ENCODE results near the gene IHH.

Gene IHH

DNA sequence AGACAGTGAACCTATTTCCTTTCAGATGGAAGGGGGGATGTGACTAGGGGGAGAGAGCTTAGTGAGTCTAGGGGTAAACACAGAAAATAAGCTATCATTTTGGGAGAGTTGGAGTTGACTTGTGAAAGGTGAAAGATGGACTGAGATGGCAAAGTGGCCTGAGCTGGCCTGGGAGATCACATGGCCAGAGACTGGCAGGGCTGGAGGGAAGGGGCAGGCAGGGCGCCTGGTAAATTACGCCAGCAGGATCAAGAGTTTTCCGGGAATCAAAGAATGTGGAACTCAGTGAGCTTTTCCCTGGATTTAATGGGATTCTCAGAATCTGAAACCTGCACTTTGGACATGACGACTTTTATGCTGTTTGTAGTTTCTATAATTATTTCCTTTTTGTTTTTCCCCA is 18.6 kb downstream of the IHH start:
- in situ Hi-C loops (cut with MboI; ENCODE audit: low sequenced_read_pairs): loop anchor here (25.0 kb wide), 1 partner anchor 270 kb away; the partner anchor contains the start of gene PTPRN

DNA sequence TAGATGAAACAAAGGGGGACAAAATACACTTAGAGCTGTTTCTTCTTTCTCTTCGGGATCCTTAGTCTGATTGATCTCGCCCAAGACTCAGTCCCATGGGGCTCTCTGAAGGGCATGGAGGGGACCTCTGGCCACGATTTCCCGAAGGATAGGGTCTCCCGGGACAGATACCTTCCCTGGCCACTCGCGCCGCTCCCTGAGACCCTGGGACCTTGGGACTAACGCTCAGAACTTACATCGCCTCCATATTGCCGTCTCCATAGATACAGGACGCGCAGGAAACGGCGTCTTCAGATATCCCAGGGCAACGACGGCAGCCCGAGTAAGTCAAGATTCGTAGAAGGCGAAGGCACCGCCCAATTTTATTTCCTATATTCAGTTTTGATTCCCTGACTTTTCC is 19.5 kb downstream of the IHH start, which contains the start of gene CFAP65:
Gene CFAP65 (minus strand): TSS at position 265 of the 400 bp plus-strand sequence. CDS start 2,468 bp downstream, outside the sequence.
- in situ Hi-C loops (cut with MboI; ENCODE audit: low sequenced_read_pairs): loop anchor here (25.0 kb wide), 1 partner anchor 271 kb away; the partner anchor contains the start of gene PTPRN

GRCh38 chr2:219038600-219038999 is 22.1 kb downstream of the IHH start:
- in situ Hi-C loops (cut with MboI; ENCODE audit: low sequenced_read_pairs): loop anchor here (25.0 kb wide), 1 partner anchor 274 kb away; the partner anchor contains the start of gene PTPRN

DNA sequence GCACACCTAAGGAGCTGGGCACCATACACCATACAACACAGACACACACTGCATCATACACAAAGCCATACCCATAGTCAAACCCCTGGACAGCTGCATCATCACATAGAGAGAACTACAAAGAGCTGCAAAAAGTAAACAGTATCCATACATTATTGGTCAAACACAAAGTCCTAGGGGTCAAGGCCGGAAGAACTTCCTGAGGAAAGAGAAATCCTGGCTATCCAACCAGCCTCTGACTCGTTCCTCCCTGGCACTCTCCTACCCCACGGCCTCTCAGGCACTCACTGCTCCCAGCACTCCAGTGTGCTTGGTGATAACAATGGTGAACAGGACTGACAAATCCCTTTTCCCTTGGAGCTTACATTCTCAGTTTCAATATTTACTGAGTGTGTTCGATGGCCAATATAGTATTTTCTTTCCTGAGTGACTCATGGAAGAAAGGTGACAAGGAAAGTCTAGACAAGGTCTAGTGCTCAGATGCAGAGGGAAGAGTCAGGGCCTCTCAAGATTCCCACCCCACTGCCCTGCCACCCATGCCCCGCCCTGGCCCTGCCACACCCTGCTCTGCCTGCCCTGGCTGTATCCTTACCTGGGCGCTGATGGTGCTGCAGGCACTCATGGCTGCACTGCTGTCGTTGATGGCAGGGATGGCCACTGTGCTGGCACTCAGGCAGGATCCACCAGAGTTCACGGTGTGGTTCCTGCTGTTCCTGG is 22.8 kb downstream of the IHH start:
- in situ Hi-C loops (cut with MboI; ENCODE audit: low sequenced_read_pairs): loop anchor here (25.0 kb wide), 1 partner anchor 274 kb away; the partner anchor contains the start of gene PTPRN

DNA sequence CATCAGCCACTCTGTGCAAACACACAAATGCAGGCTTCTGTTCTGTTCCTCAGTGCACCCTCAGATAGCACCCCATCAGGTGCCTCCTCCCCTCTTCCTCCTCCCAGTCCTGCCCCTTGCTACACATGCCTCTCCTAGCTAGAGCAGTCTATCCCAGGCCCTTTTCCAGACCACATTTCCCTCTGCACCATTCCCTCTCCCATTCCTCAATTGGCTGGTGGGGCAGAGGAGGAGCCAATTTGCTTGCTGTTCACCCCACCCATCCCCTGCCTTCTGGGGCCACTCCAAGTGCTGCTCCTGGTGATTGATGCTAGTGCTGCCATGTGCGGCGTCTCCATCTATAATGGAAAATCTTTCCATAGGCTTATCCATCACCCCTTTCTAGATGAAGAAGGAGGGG is 24.8 kb downstream of the IHH start:
- in situ Hi-C loops (cut with MboI; ENCODE audit: low sequenced_read_pairs): loop anchor here (25.0 kb wide), 1 partner anchor 276 kb away; the partner anchor contains the start of gene PTPRN

DNA sequence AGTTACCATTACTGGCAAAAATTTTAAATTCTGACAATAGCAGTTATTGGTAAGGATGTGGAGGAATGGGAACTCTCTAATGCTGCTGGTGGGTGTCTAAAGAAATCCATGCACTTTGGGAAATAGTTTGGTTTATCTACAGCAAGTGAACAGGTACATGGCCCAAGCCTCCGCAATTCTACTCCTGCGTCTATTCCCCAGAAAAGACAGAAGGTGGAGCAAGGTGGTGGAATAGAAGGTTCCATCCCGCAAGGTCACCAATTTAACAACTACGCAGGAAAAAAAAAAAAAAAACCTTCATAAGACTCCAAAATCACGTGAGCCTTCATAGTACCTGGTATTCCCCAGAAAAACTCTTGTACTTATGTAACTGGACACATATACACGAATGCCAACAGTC is 25.9 kb downstream of the IHH start:
- in situ Hi-C loops (cut with MboI; ENCODE audit: low sequenced_read_pairs): loop anchor here (25.0 kb wide), 1 partner anchor 277 kb away; the partner anchor contains the start of gene PTPRN

DNA sequence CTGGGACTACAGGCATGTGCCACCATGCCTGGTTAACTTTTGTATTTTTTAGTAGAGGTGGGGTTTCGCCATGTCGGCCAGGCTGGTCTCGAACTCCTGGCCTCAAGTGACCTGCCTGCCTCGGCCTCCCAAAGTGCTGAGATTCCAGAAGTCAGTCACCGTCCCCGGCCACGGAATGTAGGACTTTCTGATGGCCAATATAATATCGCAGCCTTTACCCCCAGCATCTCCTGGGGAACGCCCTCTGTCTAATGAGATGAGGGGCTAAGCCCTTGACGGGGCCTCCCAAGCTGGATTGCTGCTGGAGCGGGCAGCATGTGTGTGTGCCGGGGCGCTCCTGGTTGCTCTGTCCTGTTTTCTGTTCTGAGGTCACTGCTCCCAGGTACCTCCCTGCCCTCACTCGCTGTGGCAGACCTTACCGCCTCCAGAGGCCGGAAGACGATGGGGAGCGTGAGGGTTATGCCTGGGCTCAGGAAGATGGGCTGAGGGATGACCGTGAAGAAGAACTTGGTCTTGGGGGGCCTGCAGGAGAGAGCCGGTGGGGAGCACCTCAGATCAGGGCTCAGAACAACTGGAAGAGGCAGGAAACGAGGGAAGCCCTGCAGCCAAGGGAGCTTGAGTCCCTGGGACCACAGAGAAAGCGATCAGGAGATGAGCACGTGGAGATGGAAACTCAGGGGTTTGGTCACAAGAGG is 28.5 kb downstream of the IHH start:
- in situ Hi-C loops (cut with MboI; ENCODE audit: low sequenced_read_pairs): loop anchor here (25.0 kb wide), 1 partner anchor 280 kb away; the partner anchor contains the start of gene PTPRN

DNA sequence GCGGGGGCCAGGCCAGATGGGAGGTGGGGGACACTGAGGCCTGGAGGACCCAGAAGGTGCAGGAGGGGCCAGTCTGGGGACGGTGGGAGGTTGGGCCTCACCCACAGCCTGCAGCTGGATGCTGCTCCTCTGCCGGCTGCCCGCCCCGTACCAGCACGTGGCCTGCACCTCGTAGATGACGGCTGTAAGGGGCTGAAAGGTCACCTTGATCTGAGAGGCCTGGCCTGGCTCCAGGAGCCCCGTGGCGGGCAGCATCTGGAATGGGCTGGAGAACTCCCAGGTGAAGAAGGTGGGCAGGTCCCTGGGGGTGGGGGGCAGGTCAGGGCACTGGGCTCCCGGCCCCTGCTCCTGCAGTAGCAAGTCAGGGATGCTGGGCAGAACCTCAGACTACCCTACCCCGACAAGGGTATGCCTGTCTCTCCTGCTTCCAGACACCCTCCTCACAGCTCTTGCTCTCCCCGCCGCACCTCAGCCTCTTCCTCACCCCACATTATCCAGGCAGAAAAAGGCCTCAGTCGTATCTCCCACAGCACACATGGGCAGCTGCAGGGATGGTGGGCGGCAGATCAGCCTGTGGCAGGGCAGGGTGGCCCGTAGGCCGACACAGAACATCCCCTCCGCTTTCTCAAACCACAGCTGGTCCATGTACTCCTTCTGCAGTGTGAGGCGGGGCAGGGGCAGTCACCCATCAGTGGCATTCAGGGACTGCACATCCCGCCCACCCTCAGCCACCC is 29.5 kb downstream of the IHH start:
- in situ Hi-C loops (cut with MboI; ENCODE audit: low sequenced_read_pairs): loop anchor here (25.0 kb wide), 1 partner anchor 281 kb away; the partner anchor contains the start of gene PTPRN

GRCh38 chr2:219030177-219030940 is 30.4 kb downstream of the IHH start:
- in situ Hi-C loops (cut with MboI; ENCODE audit: low sequenced_read_pairs): loop anchor here (25.0 kb wide), 1 partner anchor 282 kb away; the partner anchor contains the start of gene PTPRN

DNA sequence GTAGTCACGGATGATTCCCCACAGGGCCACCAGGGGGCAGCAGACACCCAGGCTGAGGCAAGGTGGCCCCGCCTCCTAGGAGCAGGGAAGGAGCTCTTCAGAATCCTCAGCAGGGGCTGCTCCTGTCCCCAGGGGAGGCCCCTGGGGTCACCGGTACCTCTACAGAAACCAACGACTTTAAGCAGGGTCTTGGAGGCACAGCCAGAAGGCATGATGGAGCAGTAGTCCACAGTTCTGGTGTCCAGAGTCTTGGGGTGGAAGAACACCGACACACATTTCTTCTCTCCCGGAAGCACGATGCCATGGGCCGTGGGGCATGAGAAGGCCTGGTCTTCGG is 30.9 kb downstream of the IHH start:
- in situ Hi-C loops (cut with MboI; ENCODE audit: low sequenced_read_pairs): loop anchor here (25.0 kb wide), 1 partner anchor 283 kb away; the partner anchor contains the start of gene PTPRN

- in situ Hi-C loops (cut with MboI; ENCODE audit: low sequenced_read_pairs): loop anchor here (25.0 kb wide), 1 partner anchor 283 kb away; the partner anchor contains the start of gene PTPRN
These were observed 31.5 kb downstream of the IHH start for GRCh38 chr2:219028996-219029828.

GRCh38 chr2:219028141-219028540 is 32.6 kb downstream of the IHH start:
- in situ Hi-C loops (cut with MboI; ENCODE audit: low sequenced_read_pairs): loop anchor here (25.0 kb wide), 1 partner anchor 284 kb away; the partner anchor contains the start of gene PTPRN

- in situ Hi-C loops (cut with MboI; ENCODE audit: low sequenced_read_pairs): loop anchor here (25.0 kb wide), 1 partner anchor 285 kb away; the partner anchor contains the start of gene PTPRN
These were observed 33.1 kb downstream of the IHH start for GRCh38 chr2:219027511-219028055.

DNA sequence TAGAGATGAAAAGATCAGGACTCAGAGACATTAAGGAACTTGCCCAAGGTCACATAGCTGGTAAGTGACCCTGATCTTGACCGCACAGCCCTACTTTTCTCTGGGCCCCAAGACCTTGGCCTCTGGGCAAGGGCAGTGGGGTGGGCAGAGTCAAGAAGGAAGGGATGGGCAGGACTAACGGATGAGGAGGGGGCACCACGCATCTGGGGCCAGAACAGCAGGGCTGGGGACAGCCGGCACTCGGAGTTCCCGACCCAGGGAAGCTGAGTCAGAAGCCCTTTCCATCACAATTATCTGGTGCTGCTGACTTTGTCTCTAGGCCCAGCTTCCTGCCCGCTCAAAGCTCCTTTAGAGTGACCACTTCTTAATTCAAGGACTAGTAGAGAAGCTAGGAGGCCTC is 33.8 kb downstream of the IHH start:
- in situ Hi-C loops (cut with MboI; ENCODE audit: low sequenced_read_pairs): loop anchor here (25.0 kb wide), 1 partner anchor 285 kb away; the partner anchor contains the start of gene PTPRN

DNA sequence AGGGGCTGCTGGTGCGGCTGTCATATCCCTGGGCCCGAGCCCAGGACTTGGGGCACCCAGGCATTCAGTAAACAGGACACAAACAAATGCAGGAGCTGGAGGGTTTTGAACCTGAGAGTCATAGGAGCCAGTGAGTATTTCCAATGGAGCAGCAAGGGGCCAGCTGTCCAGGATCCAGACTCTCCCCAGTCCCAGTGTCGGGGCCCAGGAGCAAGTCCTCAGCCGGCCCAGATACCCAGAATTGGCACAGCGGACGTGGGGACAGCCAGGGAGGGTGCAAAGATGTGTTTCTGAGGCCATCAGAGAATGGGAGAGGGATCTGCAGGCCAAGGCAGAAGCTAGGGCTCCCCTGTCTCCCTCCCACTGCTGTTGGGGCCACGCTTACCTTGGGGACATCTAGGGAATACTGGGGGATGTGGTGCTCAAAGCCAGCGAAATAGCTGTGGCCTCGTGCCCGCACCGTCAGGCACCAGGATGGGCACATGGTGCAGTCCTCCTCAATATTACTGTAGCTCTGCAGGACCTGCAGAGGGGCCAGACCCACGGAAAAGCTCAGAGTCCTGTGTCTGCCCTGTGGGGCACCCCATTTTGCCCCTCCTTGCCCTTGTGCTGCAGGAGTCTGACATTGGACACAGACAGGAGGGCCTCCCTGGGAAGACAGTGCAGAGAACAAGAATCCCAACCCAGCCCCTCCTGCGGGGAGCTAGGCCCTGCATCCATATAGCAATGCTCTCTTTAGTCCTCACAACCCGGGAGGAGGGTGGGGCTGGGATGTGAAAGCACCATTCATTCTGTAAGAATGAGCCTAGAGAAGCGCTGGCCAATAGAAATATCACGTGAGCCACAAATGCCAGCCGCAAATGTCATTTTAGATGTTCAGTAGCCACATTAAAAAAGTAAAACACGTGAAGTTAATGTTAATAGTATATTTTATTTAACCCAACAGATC is 34.8 kb downstream of the IHH start:
- in situ Hi-C loops (cut with MboI; ENCODE audit: low sequenced_read_pairs): loop anchor here (25.0 kb wide), 1 partner anchor 286 kb away; the partner anchor contains the start of gene PTPRN

DNA sequence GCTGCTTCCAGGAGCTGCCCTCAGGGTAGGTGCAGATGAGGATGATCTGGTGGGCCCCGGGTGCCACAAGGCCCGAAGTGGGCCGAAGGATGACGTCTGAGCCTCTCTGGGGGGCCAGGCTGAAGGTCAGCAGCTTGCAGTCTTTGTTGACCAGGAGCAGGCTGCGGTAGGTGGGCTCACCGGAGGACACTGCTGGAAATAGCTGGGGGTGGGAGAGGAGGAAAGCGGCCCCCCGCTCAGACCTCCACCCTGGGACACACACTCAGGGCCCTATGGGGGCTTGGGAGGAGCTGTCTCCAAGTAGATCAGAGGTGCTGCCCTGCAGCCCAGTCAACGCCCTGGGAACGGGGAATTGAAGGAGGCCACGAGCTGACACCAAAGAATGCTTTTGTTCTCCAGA is 36.7 kb downstream of the IHH start:
- in situ Hi-C loops (cut with MboI; ENCODE audit: low sequenced_read_pairs): no loop called here

DNA sequence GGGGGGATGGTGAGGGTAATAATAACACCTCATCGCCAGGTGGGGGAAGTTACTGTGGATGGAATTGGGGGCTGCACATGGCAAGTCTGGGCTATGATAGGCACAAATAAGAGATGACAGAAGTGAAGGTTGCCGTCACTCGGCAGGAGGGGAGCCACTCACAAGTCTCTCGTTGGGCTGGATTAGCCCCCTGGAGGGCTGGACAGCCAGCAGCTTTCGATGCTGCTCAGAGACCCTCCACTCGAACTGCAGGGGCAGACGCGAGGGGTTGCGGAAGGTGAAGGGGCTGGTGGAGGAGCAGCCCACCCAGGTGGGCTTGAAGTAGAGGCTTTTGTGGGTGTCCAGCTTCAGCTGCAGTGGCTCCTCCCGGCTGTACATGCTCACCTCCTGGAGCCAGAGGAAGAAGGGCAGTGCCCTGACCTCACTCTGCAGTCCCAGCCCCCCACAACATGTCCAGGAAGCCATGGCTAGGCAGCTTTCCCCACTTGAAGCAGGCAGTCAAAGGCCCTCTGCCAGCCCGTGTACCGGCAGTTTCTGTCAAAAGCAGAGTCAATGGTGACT is 37.6 kb downstream of the IHH start:
- in situ Hi-C loops (cut with MboI; ENCODE audit: low sequenced_read_pairs): no loop called here
